ENCODE measurements around the gene MYCBPAP. TPM values are rescaled to one million over a fixed set of nuclear protein-coding genes. Genes with fewer than 3 reads are reported as not detected.

The MYCBPAP gene
- total RNA-seq, 1 experiment from 2014 or later = 1.9 TPM

- DNase-seq = no peak
- H3K79me2 ChIP-seq (ENCODE audit: low read length) = no peaks in the 10 kb centered on the region
- H4K20me1 ChIP-seq (ENCODE audit: low read length) = no peaks in the 10 kb centered on the region
- no peaks in the 10 kb centered on the region for H3K4me1 ChIP-seq (ENCODE audit: insufficient read depth, low read length)
- no peak overlapping the region for H3K4me2 ChIP-seq (ENCODE audit: low read length)
- H3K27ac ChIP-seq (ENCODE audit: low read length) = no peak overlapping the region
- H3K9me3 ChIP-seq (ENCODE audit: low read length) = no peaks in the 10 kb centered on the region
- H3F3A ChIP-seq (ENCODE audit: low read length, unreplicated experiment) = no peaks in the 10 kb centered on the region
- H3K9me2 ChIP-seq (replicated peaks; ENCODE audit: low read length) = no peaks in the 10 kb centered on the region
- no TSS peak for BruUV-seq (replicated peaks)
- peaks cover 8% of the 10 kb centered on the region for H3K36me3 ChIP-seq (ENCODE audit: low read depth, low read length)
- H3K9ac ChIP-seq (ENCODE audit: low read length) = no peak overlapping the region
- TF ChIP-seq EZH2phosphoT487 (IDR thresholded peaks at IDR 0.05; ENCODE audit: borderline replicate concordance, low read length) (no peak), EZH2 (IDR thresholded peaks at IDR 0.05; ENCODE audit: low read length, unreplicated experiment) (no peak)
- TF ChIP-seq, protein P1, sequence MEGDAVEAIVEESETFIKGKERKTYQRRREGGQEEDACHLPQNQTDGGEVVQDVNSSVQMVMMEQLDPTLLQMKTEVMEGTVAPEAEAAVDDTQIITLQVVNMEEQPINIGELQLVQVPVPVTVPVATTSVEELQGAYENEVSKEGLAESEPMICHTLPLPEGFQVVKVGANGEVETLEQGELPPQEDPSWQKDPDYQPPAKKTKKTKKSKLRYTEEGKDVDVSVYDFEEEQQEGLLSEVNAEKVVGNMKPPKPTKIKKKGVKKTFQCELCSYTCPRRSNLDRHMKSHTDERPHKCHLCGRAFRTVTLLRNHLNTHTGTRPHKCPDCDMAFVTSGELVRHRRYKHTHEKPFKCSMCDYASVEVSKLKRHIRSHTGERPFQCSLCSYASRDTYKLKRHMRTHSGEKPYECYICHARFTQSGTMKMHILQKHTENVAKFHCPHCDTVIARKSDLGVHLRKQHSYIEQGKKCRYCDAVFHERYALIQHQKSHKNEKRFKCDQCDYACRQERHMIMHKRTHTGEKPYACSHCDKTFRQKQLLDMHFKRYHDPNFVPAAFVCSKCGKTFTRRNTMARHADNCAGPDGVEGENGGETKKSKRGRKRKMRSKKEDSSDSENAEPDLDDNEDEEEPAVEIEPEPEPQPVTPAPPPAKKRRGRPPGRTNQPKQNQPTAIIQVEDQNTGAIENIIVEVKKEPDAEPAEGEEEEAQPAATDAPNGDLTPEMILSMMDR (conservative IDR thresholded peaks at IDR 0.05; ENCODE audit: low read depth, low read length) = no peak
- no peak overlapping the region for H3K4me3 ChIP-seq (ENCODE audit: low read length)
- H2AFZ ChIP-seq (ENCODE audit: low read length) = no peak overlapping the region
- ATAC-seq = no peak
- H3K27me3 ChIP-seq (ENCODE audit: low read length) = no peaks in the 10 kb centered on the region
- intact Hi-C loops (cut with micrococcal nuclease) = no loop called here
- CTCF ChIA-PET = no interaction called here
- POLR2A ChIA-PET (ENCODE audit: unreplicated experiment) = no interaction called here
These were observed 46.0 kb downstream of the MYCBPAP start for GRCh38 chr17:50554201-50554600.

- TF ChIP-seq, protein P1 (conservative IDR thresholded peaks at IDR 0.05; ENCODE audit: low read depth, low read length) = no peak
- TF ChIP-seq EZH2phosphoT487 (IDR thresholded peaks at IDR 0.05; ENCODE audit: borderline replicate concordance, low read length) (no peak), EZH2 (IDR thresholded peaks at IDR 0.05; ENCODE audit: low read length, unreplicated experiment) (no peak)
- H3K27ac ChIP-seq (ENCODE audit: low read length) = no peak overlapping the region
- no peak for ATAC-seq
- intact Hi-C loops (cut with micrococcal nuclease) = no loop called here
- H3K4me3 ChIP-seq (ENCODE audit: low read length) = no peak overlapping the region
- no peaks in the 10 kb centered on the region for H4K20me1 ChIP-seq (ENCODE audit: low read length)
- H3K9me2 ChIP-seq (replicated peaks; ENCODE audit: low read length) = no peaks in the 10 kb centered on the region
- H3K36me3 ChIP-seq (ENCODE audit: low read depth, low read length) = no peaks in the 10 kb centered on the region
- no peaks in the 10 kb centered on the region for H3K9me3 ChIP-seq (ENCODE audit: low read length)
- no peaks in the 10 kb centered on the region for H3F3A ChIP-seq (ENCODE audit: low read length, unreplicated experiment)
- no peak overlapping the region for H3K9ac ChIP-seq (ENCODE audit: low read length)
- no TSS peak for BruUV-seq (replicated peaks)
- CTCF ChIA-PET = no interaction called here
- DNase-seq = no peak
- H3K27me3 ChIP-seq (ENCODE audit: low read length) = peaks cover 8% of the 10 kb centered on the region
- H2AFZ ChIP-seq (ENCODE audit: low read length) = no peak overlapping the region
- peaks cover 12% of the 10 kb centered on the region for H3K4me1 ChIP-seq (ENCODE audit: insufficient read depth, low read length)
- no peak overlapping the region for H3K4me2 ChIP-seq (ENCODE audit: low read length)
- POLR2A ChIA-PET (ENCODE audit: unreplicated experiment) = no interaction called here
- no peaks in the 10 kb centered on the region for H3K79me2 ChIP-seq (ENCODE audit: low read length)
These were observed 48.6 kb downstream of the MYCBPAP start for GRCh38 chr17:50556803-50557202.

- no peaks in the 10 kb centered on the region for H3K9me2 ChIP-seq (replicated peaks; ENCODE audit: low read length)
These were observed 49.4 kb downstream of the MYCBPAP start for GRCh38 chr17:50557630-50558029.

More at GRCh38 chr17:50557630-50558029, 49.4 kb downstream of the MYCBPAP start:
- Histone ChIP-seq H3K4me3 (ENCODE audit: low read length) (no peak overlapping the region), H4K20me1 (ENCODE audit: low read length) (no peaks in the 10 kb centered on the region), H3K9me3 (ENCODE audit: low read length) (no peaks in the 10 kb centered on the region), H3K27ac (ENCODE audit: low read length) (no peak overlapping the region), H3K4me1 (ENCODE audit: insufficient read depth, low read length) (peaks cover 12% of the 10 kb centered on the region), H3K9ac (ENCODE audit: low read length) (no peak overlapping the region), H3K79me2 (ENCODE audit: low read length) (no peaks in the 10 kb centered on the region), H3K4me2 (ENCODE audit: low read length) (no peak overlapping the region), H3F3A (ENCODE audit: low read length, unreplicated experiment) (no peaks in the 10 kb centered on the region), H2AFZ (ENCODE audit: low read length) (no peak overlapping the region), H3K36me3 (ENCODE audit: low read depth, low read length) (no peaks in the 10 kb centered on the region), H3K27me3 (ENCODE audit: low read length) (peaks cover 15% of the 10 kb centered on the region)
- POLR2A ChIA-PET (ENCODE audit: unreplicated experiment) = no interaction called here
- ATAC-seq = no peak
- BruUV-seq (replicated peaks) = no TSS peak
- TF ChIP-seq, protein P1 (conservative IDR thresholded peaks at IDR 0.05; ENCODE audit: low read depth, low read length) = no peak
- TF ChIP-seq EZH2phosphoT487 (IDR thresholded peaks at IDR 0.05; ENCODE audit: borderline replicate concordance, low read length) = no peak
- no peak for TF ChIP-seq EZH2 (IDR thresholded peaks at IDR 0.05; ENCODE audit: low read length, unreplicated experiment)
- no peak for DNase-seq
- intact Hi-C loops (cut with micrococcal nuclease) = no loop called here
- CTCF ChIA-PET = no interaction called here

Data from PC-3 (cell line).